Erythroblast (primary cell): Measurements from ENCODE around the gene IL13RA1.

Experiments
- GATA1 ChIP-seq: IDR thresholded peaks from 2 replicates; pipeline ENCODE4 v1.6.1; 2011; ENCODE audit warnings: low read depth, mild to moderate bottlenecking, control low read depth, low read length, moderate library complexity
- POLR2A ChIP-seq: IDR thresholded peaks from 2 replicates; pipeline ENCODE4 v1.6.1; 2011; ENCODE audit warnings: mild to moderate bottlenecking, low read length

- no peak for TF ChIP-seq POLR2A
- TF ChIP-seq GATA1: no peak
Observed at GRCh38 chrX:118763489-118763888, 36.1 kb downstream of the IL13RA1 start.
